Parathyroid adenoma (tissue), 2 donors: ENCODE results near the gene KRT72.

ENCODE experiments used
- H2AFZ ChIP-seq: fragments of 300-600 bp; sonication (generic); one replicate; pipeline ENCODE4 v1.7.0; 2017; ENCODE audit warnings: antibody characterized with exemption, mild to moderate bottlenecking
- H3K27ac ChIP-seq: fragments of 300-600 bp; sonication (generic); one replicate; pipeline ENCODE4 v1.7.0; 2017
- H3K27me3 ChIP-seq: fragments of 300-600 bp; sonication (generic); one replicate; pipeline ENCODE4 v1.7.0; 2017; ENCODE audit warnings: low read length; ENCODE audit not compliant: control insufficient read depth, insufficient read depth
- H3K36me3 ChIP-seq: fragments of 300-600 bp; sonication (generic); one replicate; pipeline ENCODE4 v1.7.0; 2017; ENCODE audit warnings: low read length; ENCODE audit not compliant: control insufficient read depth, insufficient read depth
- H3K4me1 ChIP-seq: fragments of 300-600 bp; sonication (generic); one replicate; pipeline ENCODE4 v1.7.0; 2017; ENCODE audit warnings: control low read depth
- H3K4me2 ChIP-seq: fragments of 300-600 bp; sonication (generic); one replicate; pipeline ENCODE4 v1.7.0; 2017; ENCODE audit warnings: low read length
- H3K4me3 ChIP-seq: fragments of 300-600 bp; sonication (generic); one replicate; pipeline ENCODE4 v1.7.0; 2017; ENCODE audit warnings: low read depth, low read length
- H3K79me2 ChIP-seq: fragments of 300-600 bp; sonication (generic); one replicate; pipeline ENCODE4 v1.7.0; 2017; ENCODE audit warnings: control low read depth
- H3K9ac ChIP-seq: fragments of 300-600 bp; sonication (generic); one replicate; pipeline ENCODE4 v1.7.0; 2017; ENCODE audit warnings: mild to moderate bottlenecking
- H3K9me3 ChIP-seq: fragments of 300-600 bp; sonication (generic); one replicate; pipeline ENCODE4 v1.7.0; 2017; ENCODE audit warnings: low read length; ENCODE audit not compliant: control insufficient read depth
- TF ChIP-seq, protein P1 (sequence below): fragments of 300-600 bp; sonication (generic); IDR thresholded peaks from one replicate; pipeline ENCODE4 v1.7.0; 2017; ENCODE audit warnings: antibody characterized with exemption, mild to moderate bottlenecking
- donor health status: primary hyperparathyroidism.

Gene KRT72

DNA sequence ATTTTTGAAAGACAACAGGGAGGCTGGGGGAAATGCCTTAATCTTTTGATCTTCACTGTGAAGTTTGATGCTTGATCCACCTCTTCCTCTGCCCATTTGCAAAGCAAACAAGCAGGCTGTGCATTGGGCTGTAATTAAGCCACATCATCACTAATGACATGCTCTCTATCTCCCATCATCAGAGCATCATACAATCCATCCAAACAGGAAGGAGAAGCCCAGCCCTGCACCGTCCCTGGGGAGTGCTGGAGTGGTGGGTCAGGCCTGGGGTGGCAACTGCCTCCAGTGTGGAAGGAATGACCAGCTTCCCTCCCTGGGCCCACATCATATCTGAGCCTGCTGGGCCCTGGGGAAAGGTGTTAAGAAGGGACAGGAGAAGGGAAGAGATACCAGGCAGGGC lies 20.8 kb downstream of the KRT72 start:
- no peaks in the 10 kb centered on the region for H3K27me3 ChIP-seq
- no peak overlapping the region for H3K9ac ChIP-seq
- H3K4me3 ChIP-seq: no peak overlapping the region
- H3K79me2 ChIP-seq: no peaks in the 10 kb centered on the region
- no peak overlapping the region for H2AFZ ChIP-seq
- no peaks in the 10 kb centered on the region for H3K4me1 ChIP-seq
- H3K36me3 ChIP-seq: no peaks in the 10 kb centered on the region
- H3K4me2 ChIP-seq: no peak overlapping the region
- H3K9me3 ChIP-seq: no peaks in the 10 kb centered on the region
- no peak overlapping the region for H3K27ac ChIP-seq
- TF ChIP-seq, protein P1, sequence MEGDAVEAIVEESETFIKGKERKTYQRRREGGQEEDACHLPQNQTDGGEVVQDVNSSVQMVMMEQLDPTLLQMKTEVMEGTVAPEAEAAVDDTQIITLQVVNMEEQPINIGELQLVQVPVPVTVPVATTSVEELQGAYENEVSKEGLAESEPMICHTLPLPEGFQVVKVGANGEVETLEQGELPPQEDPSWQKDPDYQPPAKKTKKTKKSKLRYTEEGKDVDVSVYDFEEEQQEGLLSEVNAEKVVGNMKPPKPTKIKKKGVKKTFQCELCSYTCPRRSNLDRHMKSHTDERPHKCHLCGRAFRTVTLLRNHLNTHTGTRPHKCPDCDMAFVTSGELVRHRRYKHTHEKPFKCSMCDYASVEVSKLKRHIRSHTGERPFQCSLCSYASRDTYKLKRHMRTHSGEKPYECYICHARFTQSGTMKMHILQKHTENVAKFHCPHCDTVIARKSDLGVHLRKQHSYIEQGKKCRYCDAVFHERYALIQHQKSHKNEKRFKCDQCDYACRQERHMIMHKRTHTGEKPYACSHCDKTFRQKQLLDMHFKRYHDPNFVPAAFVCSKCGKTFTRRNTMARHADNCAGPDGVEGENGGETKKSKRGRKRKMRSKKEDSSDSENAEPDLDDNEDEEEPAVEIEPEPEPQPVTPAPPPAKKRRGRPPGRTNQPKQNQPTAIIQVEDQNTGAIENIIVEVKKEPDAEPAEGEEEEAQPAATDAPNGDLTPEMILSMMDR: no peak

DNA sequence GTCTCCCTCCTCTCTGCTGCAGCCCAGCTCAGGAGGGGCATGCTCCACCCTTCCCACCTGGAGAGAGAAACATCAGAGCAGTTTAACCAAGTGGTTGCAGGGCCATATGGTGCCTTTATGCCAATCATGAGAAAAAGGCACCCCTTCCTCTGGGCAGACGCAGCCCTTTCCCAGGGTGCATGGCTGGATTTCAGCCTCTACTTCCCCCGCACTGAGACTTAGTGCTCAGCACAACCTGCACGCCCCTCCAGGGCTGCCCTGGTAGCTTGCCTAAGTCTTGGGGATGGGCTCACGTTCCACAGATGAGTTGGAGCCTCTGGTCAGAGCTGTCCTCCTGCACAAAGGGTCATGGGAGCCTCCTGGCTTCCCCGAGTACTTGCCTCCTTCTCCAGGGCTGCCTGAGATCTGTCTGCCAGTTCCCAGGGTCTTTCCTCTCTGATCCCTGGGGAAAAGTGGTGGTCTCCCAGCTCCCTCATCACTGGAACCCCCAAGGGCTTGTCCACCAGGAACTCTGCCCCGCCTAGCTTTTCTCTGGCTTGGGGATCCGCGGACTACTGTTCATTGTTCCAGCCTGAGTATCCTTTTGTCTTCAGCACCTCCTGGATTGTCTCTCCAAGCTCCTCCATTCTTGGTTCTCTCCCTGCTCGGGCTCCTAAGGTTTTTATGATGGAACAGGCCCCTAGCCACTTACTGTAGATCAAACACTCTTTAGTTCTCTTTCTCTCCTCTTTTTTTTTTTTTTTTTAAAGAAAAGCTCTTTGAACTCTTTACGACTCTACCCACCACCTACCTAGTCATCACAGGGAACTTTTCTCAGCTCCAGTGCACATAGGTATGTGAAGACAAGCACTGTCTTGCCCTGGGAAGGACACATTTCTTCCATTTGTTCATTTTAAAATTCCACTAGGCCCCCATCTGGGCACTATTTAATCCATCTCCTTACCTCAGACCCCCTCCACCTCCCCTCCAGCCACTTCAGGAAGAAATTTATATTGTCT lies 21.5 kb downstream of the KRT72 start:
- H3K4me2 ChIP-seq: no peak overlapping the region
- H3K9me3 ChIP-seq: no peaks in the 10 kb centered on the region
- H3K79me2 ChIP-seq: no peaks in the 10 kb centered on the region
- H3K9ac ChIP-seq: no peak overlapping the region
- H3K27ac ChIP-seq: no peak overlapping the region
- H3K4me3 ChIP-seq: no peak overlapping the region
- no peak overlapping the region for H2AFZ ChIP-seq
- H3K27me3 ChIP-seq: no peaks in the 10 kb centered on the region
- TF ChIP-seq, protein P1: no peak
- H3K4me1 ChIP-seq: no peaks in the 10 kb centered on the region
- no peaks in the 10 kb centered on the region for H3K36me3 ChIP-seq

DNA sequence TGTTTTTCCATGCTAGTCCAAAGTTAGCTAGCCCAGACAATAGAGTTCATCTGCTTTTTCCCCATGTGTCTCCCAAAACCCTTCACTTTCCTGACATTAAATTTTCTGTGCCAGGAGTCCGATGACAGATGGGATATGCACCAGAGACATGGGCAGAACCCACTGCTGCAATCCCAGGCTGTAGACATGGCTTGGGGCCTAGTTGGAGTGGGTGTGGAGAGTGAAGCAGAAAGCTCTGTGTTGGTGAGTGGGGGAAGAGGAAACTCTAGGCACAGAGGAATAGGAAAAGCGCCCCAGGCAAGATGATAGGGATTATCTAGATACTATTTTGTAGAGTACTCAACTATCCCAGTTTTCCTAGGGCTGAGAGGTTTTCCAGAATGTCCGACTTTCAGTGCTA lies 22.8 kb downstream of the KRT72 start:
- Histone ChIP-seq H3K4me3 (no peak overlapping the region), H3K79me2 (no peaks in the 10 kb centered on the region), H3K27me3 (no peaks in the 10 kb centered on the region), H3K9me3 (no peaks in the 10 kb centered on the region), H3K27ac (no peak overlapping the region), H2AFZ (no peak overlapping the region), H3K4me2 (no peak overlapping the region), H3K4me1 (no peaks in the 10 kb centered on the region), H3K9ac (no peak overlapping the region), H3K36me3 (no peaks in the 10 kb centered on the region)
- TF ChIP-seq, protein P1: no peak

DNA sequence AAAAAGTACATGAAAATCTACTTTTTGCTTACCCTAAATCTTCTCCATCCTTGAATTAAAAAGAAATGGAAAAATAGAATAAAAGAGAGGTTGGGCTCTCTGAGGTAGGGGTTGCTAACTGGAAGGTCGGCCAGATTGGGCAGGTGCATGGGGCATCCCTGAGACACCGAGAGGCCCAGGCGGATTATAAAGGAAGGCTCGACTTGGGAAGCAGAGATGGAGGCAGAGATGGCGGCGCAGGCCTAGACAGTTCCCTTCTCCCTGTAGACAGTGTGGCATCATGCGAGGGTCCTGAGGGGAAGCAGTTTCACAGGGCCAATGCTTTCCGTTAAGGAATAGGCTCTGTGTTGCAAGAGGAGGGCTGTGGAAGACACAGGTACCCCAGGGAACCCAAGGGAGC lies 23.9 kb downstream of the KRT72 start:
- TF ChIP-seq, protein P1: no peak
- Histone ChIP-seq H3K27me3 (no peaks in the 10 kb centered on the region), H3K4me3 (no peak overlapping the region), H3K9ac (no peak overlapping the region), H3K4me2 (no peak overlapping the region), H3K36me3 (no peaks in the 10 kb centered on the region), H3K79me2 (no peaks in the 10 kb centered on the region), H3K4me1 (no peaks in the 10 kb centered on the region), H2AFZ (no peak overlapping the region), H3K9me3 (no peaks in the 10 kb centered on the region), H3K27ac (no peak overlapping the region)
